Stimulated activated CD8-positive, alpha-beta memory T cell treated with anti-CD3 and anti-CD28 coated beads, Interleukin-7, amount 100 ng/mL, for 4 hours (primary cell): Measurements from ENCODE around the gene SLC12A4.
"Not testable (repeated sequence)": the region's sequence is repeated elsewhere in the genome, so short reads cannot be mapped to it uniquely, and the experiment has no call there.

Experiments used
- DNase-seq, 2 donors: peaks; one replicate each; pipeline ENCODE4 v3.0.0-alpha.2; 2020; ENCODE audit warnings: low read depth in 2 of 2

The SLC12A4 gene

DNA sequence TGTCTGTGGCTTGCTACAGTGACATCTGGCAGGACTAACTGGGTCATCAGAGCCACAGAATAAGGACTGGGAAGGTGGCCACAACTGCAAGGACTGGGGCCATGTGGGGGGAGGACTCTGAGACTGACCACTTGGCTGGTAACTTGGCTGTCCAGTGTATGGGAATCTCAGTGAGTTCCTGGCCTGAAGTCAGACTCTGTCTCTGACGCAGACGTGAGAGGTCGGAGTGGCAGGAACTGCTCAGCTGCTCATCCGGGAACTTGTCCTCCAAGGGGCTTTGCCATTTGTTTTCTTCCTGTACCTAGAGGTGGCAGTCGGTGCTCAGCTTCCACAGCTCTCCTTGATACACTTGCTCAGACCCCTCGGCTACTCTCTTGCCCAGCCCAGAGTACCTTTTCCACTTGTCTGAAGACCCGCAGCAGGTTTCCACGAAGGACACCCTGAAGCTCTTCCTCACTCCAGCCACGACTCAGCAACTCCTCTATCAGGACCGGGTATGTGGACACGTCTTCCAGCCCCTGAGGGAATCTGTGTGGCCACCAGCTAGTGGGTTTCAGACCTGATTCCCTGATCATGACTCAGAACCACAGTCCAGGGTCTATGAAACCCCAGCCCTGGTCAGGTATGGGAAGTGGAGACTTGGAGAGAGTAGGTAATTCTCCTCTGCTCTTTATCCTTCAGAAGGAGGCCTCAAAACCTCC lies 19.2 kb upstream of the SLC12A4 start:
- no peak for DNase-seq

DNA sequence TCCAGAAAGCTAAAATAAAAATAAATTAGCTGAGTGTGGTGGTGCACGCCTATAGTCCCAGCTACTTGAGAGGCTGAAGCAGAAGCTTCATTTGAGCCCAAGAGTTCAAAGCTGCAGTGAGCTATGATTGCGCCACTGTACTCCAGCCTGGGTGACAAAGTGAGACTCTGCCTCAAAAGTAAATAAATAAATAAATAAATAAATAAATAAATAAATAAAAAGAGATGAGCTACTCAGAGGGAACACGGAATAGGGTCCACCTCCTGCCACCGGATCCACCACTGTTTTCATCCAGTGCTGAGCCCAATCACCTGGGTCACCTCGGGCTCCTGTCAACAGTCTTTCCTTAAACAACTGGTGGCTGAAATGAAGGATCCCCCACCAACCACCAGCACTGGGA lies 18.5 kb upstream of the SLC12A4 start:
- DNase-seq, result no peak

DNA sequence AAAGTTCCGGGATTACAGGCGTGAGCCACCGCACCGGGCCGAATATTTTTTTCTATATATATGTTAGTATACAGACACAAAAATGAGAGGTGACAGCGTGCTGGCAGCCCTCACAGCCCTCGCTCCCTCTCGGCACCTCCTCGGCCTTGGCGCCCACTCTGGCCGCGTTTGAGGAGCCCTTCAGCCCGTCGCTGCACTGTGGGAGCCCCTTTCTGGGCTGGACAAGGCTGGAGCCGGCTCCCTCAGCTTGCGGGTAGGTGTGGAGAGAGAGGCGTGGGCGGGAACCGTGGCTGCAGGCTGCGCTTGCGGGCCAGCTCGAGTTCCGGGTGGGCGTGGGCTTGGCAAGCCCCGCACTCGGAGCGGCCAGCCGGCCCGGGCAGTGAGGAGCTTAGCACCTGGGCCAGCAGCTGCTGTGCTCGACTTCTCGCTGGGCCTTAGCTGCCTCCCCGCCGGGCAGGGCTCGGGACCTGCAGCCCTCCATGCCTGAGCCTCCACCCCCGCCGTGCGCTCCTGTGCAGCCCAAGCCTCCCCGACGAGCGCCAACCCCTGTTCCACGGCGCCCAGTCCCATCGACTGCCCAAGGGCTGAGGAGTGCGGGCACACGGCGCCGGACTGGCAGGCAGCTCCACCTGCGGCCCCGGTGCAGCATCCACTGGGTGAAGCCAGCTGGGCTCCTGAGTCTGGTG lies 13.7 kb upstream of the SLC12A4 start:
- DNase-seq, result no peak

DNA sequence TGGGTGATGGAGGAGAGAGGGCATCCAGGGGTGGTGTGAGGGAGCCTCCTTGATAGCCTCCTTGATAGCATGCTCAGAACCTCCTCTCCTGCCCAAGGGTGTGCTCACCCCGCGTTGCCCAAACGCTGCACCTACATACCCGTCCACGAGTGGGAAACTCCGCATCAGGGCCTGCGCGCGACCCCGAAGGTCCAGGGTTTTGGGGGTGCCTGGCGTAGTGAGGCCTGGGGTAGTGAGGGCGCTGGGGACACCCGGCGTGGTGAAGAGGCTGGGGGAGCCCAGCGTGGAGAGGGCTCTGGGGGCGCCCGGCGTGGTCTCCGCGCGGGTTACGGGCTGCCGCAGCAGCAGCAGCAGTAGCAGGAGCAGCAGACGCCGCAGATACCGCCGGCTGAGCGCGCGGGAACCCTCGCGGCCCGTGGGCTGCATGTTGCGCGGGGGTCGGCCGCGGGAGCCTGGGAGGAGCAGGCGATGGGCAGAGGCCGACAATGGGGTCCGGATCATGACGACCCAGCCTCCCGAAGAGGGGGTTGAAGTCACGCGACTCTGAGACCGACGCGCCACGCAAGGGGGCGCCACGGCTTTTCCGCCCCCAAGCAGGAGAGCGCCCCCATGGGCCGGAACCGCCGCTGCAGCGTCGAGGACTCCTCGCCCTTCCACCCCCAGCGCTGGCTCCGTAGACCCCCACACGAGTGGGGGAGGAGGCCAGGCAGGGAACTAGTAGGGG lies 11.7 kb upstream of the SLC12A4 start, which contains the start of gene DPEP3:
TSS of gene DPEP3 (minus strand) at position 545 of the 724 bp plus-strand sequence. CDS start at position 426, 119 bp downstream.
- no peak for DNase-seq

DNA sequence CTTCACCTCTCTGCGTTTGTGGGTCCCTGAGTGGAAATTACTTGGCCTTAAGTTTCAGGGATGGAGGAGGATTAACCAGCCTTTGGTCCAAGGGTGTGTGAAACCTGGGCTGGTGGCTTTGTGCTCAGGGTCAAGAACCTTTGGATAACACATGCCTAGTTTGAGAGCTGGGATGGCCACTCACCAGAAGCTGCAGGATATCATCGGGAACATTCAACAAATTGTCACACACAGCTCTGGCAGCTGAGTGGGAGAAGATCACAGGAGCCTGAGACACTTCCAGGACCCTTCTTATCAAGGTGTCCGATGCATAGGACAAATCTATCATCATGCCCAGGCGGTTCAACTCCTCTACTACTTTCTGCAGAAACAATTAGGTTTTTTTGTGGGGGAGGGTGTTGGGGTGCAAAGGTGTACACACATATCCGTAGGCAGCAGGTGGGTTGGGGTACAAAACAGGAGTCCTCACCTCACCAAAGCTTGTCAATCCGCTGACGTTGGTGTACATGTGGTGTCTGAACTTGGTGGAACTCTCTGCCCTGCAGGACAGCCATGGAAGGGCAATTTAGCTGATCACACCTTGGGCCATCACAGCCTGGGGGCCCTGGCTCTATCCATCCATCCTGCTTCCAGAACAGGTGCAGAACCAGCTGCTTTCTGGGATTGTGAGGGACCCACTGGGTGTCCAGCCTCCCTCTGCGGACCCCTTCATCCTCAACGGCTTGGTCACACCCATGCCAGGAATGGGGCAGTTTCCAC lies 9.2 kb upstream of the SLC12A4 start:
- no peak for DNase-seq

DNA sequence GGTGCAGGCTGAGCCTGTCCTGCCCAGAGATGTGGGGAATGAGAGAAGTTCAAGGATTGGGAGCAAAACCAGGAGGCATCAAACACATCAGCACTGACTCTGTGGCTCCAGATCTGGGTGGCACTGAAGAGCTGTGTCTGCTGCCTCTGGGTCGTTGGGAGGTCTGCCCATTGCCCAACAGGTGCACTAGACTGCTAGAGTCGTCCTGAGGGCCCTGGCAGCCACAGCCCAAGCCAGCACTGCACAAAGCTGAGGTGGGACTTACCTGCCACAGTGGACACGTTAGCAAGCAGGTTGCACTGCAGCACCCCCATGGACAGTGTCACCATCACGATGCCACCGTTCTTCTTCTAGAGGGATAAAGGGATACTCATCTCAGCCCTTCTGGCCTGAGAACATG lies 8.6 kb upstream of the SLC12A4 start:
- DNase-seq, result no peak

DNA sequence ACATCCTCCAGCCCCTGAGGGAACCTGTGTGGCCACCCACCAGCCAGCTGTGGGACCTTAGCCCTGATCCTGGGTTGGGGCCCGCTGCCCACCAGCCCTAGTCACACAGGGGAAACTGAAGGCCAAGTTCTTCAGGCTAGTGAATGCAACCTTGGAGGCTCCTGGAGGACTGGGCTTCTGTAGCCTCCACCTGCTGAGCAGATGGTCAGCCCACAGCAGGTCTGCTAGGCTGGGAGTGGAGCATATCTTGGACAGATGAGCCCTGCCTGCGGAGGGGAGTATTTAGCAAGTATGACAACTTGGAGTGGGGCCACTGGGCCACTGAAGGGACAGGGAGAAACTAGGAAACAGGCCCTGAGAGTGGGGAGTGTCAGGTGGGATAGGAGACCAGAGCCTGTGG lies 7.8 kb upstream of the SLC12A4 start:
- DNase-seq, result no peak

DNA sequence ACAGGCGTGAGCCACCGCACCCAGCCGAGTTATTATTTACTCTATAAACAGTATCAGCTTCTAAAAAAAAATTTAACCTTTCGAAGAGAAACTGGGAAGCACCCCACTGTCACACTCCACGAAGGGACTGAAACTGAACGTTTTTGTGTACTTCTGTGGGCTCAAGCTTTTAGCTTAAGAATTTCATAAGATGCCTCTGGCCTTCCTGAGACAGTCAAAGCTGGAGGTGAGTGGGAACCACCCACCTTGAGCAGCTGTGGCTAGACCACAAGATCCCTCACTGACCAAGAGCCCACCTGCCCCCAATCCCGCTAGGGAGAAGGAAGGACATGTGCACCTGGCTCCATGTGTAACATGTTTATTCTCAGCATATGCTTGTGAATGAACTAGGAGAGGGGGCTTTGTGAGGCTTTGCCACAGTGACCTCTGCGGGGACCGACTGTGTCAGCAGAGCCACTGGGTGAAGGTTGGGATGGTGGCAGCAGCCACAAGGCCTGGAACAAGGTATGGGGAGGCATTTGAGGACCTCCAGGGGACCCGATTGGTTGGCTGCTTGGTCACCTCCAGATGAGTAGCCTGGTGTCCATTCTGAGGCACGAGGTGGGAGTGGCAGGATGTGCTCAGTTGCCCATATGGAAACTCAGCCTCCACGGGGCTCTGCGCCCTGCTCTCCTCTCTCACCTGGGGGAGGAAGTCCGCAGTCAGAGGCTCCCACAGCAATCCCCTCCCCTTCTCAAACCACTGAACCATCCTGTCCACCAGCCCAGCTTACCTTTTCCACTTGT lies 7.1 kb upstream of the SLC12A4 start:
- DNase-seq, result no peak

DNA sequence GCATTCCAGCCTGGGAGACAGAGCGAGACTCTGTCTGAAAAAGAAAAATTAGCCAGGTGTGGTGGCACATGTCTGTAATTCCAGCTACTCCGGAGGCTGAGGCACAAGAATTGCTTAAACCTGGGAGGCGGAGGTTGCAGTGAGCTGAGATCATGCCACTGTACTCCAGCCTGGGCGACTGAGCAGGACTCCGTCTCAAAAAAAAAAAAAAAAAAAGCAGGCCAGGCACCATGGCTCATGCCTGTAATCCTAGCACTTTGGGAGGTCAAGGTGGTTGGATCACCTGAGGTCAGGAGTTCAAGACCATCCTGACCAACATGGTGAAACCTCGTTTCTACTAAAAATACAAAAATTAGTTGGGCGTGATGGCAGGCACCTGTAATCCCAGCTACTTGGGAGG lies 3.8 kb upstream of the SLC12A4 start:
- not testable (repeated sequence) for DNase-seq

DNA sequence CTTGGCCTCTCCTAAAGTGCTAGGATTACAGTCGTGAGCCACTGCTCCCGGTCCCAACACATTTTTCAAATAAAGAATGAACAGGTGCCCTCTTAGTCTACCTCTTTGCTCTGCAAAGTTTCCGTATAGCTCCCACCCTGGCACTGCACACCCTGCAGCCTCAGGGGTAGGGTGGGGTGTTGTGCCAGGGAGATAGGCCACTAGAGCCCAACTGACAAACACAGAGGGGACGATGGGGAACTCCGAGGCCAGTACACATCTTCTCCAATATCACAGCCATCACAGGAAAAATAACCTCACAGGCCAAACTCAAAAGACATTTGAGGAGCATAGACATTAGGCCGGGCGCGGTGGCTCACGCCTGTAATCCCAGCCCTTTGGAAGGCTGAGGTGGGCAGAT lies 2.7 kb upstream of the SLC12A4 start:
- DNase-seq, result no peak

DNA sequence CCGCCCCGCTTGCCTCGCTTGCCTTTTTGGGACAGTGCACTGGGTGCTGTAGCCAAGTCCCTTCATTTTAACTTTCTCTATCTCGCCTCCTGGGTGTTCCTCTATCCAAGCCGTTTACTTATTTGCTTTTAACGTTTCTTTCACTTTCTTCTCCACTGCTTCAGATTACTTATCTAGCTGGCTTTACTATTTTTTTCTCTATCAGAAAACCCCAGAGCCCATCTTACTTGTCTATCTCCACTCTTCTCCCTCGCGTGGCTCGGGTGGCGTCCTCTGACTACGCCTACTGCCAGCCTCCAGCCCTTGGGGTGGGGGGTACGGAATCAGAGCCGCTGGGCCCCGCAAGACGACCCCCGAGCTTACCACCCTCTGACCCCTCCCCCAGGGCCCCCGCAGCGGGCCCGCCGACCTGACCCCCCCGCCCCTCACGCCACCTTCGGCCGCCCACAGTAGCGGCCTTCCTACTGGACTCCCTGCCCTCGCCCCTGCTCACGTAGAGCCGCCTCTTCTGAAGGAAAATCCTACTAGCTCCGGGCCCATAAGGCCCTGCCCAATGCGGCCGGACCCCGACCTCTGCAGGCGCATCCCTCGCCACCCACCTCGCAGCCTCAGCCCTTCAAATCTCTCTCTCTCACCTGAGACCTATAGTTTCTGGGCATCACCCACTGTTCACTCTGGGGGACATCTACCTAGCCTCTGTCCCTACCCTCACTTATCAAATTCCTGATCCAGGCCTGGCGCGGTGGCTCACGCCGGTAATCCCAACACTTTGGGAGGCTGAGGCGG lies 1.0 kb upstream of the SLC12A4 start:
- DNase-seq, result no peak

DNA sequence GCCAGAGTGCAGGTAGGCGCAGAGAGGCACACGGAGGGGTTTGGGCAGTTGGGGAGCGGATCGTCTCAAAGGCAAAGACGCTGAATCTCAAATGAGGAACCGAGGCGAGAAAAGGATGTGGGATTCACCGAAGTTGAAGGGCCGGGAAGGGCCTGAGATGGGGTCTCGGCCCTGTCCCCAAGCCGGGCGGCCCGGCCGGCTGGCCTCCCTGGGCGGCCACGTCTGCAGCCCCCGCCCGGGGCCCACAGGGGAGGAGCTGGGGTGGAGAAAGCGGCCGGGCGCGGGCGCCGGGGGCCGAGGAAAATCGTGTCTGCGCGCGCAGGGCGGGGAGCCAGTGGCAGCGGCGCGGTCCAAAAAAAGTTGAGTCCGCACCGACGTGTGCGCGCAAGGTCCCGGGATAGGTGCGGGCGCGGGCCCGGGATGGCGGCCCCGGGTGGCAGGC lies 458 bp downstream of the SLC12A4 start:
- DNase-seq, result no peak

DNA sequence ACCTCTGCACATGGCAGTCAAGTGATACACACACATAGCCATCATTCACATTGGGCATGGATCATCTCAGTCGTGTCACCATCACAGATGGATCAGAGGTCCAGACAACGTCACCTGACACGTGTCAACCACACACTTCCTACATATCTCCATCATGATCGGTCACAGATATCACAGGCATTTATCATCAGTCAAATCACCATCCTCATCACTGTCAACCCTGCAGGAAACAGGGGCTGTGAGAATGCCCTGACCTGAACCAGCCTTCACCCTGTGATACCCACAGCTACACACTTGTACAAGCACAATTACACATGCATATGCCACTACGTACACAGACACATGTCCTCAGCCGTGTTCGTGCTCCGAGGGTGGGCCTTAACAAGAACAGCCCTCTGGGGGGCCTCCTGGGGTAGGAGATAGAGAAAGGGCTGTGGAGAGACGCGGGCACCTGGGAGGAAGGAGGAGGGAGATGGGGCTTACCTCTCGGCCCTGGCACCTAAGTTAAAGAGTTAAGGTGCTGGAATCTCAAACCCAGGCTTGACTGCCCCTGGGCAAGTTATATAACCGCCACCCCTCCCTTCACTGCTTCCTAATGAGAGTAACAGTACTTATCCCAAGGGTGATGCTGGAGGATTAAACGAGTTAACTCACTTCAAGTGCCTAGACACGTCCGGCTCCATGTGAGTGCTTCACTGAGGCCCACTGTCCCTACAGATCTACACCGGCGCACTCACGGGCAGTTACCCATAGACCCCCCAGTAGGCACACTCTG lies 1.1 kb downstream of the SLC12A4 start:
- DNase-seq, result no peak

DNA sequence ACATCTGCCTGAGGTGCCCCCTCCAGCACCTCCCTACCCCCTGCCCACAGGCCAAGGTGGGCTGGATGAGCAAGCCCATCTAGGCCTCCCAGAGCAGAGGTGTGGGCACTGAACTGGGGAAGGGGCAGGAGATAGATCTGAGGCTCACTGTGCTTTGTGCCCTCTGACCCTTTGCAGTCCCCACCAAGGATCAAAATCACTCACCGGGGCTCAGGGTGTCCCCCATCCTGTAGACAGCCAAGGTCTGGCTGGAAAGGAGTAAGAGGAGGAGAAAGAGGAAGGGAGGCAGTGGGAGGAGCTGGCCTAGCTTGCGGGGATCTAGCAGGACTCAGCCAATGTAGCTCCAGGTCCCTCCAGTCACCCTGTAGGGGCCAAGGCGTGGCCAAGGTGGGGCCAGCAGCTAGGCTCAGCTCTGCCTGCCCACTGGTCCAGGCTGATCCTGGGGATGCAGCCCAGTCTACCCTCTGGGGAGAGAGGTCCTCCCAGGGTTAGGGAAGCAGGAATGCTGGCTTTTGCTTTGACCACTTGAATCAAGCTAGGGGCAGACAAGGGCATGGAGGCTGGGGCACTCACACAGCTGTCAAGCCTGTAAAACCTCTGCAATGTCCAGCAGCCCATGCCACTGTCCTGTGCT lies 1.8 kb downstream of the SLC12A4 start:
- no peak for DNase-seq

DNA sequence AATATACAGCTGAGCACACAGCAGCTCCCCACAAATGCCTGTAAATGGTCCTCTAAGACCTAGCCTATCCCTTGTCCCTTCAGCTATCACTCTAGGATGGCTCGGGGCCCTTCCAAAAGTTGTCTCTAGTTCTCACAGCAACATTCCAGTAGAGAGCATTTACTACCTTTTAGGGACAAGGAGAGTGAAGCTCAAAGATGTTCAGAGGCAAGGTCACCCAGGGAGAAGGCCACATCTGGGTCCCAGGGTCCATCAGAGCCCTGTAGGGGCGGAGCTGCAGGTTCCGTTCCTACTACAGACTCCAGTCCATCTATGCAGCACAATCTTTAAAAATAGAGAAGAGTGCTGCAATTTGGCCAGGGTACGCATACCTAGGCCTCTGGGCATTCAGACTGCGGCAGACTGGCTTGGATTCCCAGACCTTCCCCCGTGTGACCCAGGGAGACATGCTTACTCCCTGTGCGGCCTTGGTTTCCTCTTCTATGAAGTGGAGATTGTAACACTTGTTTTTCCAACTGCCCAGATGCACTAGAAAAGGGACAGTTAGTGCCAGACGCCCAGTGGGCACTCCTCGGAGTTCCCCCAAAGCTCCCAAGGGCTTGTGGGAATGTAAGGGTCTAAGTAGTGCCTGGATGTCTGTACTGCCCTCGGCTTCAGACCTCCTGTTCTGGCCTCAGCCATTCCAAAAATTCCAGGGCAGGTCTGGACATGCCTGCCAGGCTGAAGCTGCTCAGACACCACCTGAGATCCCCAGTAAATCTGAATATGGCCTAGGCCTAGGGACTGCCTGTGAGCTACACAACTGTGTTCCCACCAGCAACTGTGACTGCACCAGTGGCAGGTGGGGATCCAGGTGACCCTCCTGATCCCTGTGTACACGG lies 2.5 kb downstream of the SLC12A4 start:
- no peak for DNase-seq

DNA sequence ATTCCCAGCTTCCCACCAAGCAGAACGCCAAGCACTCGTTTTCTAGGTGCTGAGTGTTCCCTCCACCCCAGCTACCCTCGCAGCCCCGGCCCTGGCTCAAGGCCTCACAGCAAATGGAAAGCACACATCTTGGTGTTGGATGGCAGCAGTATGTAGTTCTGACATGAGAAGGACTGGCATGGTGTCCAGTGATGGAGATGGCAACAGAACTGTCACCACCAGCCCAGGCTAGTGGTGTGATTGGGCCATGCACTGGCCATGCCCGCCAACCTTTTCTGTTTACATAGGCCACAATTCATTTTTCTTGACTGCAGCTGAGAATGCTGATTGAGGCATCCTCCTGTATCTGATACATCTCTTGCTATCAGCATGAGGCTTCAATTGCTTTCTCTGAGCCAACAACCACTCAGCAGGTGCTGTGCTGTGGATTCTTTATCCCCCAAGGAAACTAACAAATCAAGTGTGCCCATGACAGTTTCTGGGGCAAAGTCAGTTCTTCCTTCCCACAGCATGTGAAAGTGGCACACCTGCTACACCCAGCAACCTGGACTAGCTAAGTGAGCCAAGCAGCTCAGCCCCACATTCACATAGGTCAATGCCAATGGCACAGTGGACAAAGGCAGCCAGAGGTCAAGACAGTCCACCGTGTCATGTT lies 3.8 kb downstream of the SLC12A4 start:
- DNase-seq, result no peak

DNA sequence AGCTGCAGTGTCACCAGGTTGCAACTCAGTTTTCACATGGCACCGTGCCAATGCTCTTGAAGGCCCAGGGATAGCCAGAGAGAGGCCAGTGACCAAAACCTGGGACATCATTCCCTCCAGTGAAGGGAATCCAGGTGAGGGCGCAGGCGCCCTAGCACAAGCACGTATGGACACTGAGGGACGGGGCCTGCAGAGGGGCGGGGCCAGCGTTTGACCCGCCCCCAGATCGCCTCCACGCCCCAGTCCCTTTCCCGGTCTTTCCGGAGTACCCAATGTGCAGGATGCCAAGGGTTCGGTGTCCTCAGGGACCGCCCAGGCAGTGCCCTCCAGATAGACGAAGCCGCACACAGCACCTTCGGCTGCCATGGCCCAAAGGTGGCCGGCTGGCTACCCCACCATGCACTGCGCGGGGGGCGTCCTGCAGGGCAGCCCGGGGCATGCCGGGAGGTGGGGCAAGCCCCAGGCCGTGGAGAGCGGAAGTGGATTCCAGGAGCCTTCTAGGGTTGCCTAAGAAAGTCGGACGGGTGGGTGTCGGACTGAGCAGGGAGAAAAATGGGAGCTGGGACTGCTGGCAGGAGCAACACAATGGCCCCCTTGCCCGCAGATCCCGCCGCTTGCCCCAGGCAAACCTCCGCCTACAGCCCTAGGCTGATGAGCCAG lies 4.6 kb downstream of the SLC12A4 start:
- DNase-seq, result no peak
